KMS-11 (cell line): ENCODE measurements around the gene GLCE.

Experiments used
- H2AFZ ChIP-seq: fragments of 200-600 bp; sonication (generic); 2 replicates; pipeline ENCODE4 v1.6.1; 2016; ENCODE audit warnings: antibody characterized with exemption, mixed run types, low read depth
- H3K27ac ChIP-seq: fragments of 200-600 bp; sonication (generic); 2 replicates; pipeline ENCODE4 v1.6.1; 2016; ENCODE audit warnings: mild to moderate bottlenecking, mixed run types
- H3K27me3 ChIP-seq: fragments of 200-600 bp; sonication (generic); 2 replicates; pipeline ENCODE4 v1.6.1; 2017; ENCODE audit warnings: mild to moderate bottlenecking, low read depth, mixed run types, moderate library complexity; ENCODE audit not compliant: insufficient read depth
- H3K36me3 ChIP-seq: fragments of 200-600 bp; sonication (generic); 2 replicates; pipeline ENCODE4 v1.6.1; 2017; ENCODE audit warnings: mild to moderate bottlenecking, mixed run types; ENCODE audit not compliant: insufficient read depth
- H3K4me1 ChIP-seq: fragments of 200-600 bp; sonication (generic); 2 replicates; pipeline ENCODE4 v1.6.1; 2016; ENCODE audit warnings: mild to moderate bottlenecking, low read depth, mixed run types; ENCODE audit not compliant: poor library complexity, severe bottlenecking
- H3K4me2 ChIP-seq: fragments of 200-600 bp; sonication (generic); 2 replicates; pipeline ENCODE4 v1.7.0; 2016; ENCODE audit warnings: mild to moderate bottlenecking, mixed run types
- H3K4me3 ChIP-seq: fragments of 200-600 bp; sonication (generic); IDR thresholded peaks from 2 replicates; pipeline ENCODE4 v1.6.1; 2017; ENCODE audit warnings: low read depth, low read length, mixed read lengths; ENCODE audit not compliant: insufficient read depth
- H3K79me2 ChIP-seq: fragments of 200-600 bp; sonication (generic); 2 replicates; pipeline ENCODE4 v1.6.1; 2016; ENCODE audit warnings: low read depth, mixed run types; ENCODE audit not compliant: insufficient read depth
- H3K9ac ChIP-seq: fragments of 200-600 bp; sonication (generic); 2 replicates; pipeline ENCODE4 v1.6.1; 2016; ENCODE audit warnings: mild to moderate bottlenecking, mixed run types
- H4K20me1 ChIP-seq: fragments of 200-600 bp; sonication (generic); 2 replicates; pipeline ENCODE4 v1.6.1; 2016; ENCODE audit warnings: mild to moderate bottlenecking, mixed run types; ENCODE audit not compliant: insufficient read depth
- CTCF ChIP-seq: fragments of 200-600 bp; sonication (generic); conservative IDR thresholded peaks from 2 replicates; pipeline ENCODE4 v1.6.1; 2017; ENCODE audit warnings: low read depth, mild to moderate bottlenecking, antibody characterized with exemption, low read length, moderate library complexity, mixed read lengths

Gene GLCE

GRCh38 chr15:69313432-69314000 is 153.1 kb downstream of the GLCE start:
- H3K4me1 ChIP-seq = no peaks in the 10 kb centered on the region
- H3K4me3 ChIP-seq = no peak overlapping the region
- H3K27me3 ChIP-seq = no peaks in the 10 kb centered on the region
- H3K9ac ChIP-seq = no peak overlapping the region
- TF ChIP-seq CTCF = no peak
- H2AFZ ChIP-seq = no peak overlapping the region
- no peaks in the 10 kb centered on the region for H3K79me2 ChIP-seq
- H3K4me2 ChIP-seq = no peak overlapping the region
- H4K20me1 ChIP-seq = no peaks in the 10 kb centered on the region
- no peak overlapping the region for H3K27ac ChIP-seq
- H3K36me3 ChIP-seq = no peaks in the 10 kb centered on the region

GRCh38 chr15:69314131-69314530 is 153.7 kb downstream of the GLCE start:
- Histone ChIP-seq H4K20me1 (no peaks in the 10 kb centered on the region), H3K27me3 (no peaks in the 10 kb centered on the region), H3K9ac (no peak overlapping the region), H3K79me2 (no peaks in the 10 kb centered on the region), H3K4me3 (no peak overlapping the region), H2AFZ (no peak overlapping the region), H3K4me1 (no peaks in the 10 kb centered on the region), H3K4me2 (no peak overlapping the region), H3K27ac (no peak overlapping the region), H3K36me3 (no peaks in the 10 kb centered on the region)
- TF ChIP-seq CTCF = no peak

- Histone ChIP-seq H2AFZ (no peak overlapping the region), H3K4me2 (no peak overlapping the region), H3K4me3 (no peak overlapping the region), H3K36me3 (no peaks in the 10 kb centered on the region), H3K27me3 (no peaks in the 10 kb centered on the region), H3K27ac (no peak overlapping the region), H4K20me1 (no peaks in the 10 kb centered on the region), H3K9ac (no peak overlapping the region), H3K79me2 (no peaks in the 10 kb centered on the region), H3K4me1 (no peaks in the 10 kb centered on the region)
- no peak for TF ChIP-seq CTCF
These were observed 154.3 kb downstream of the GLCE start for GRCh38 chr15:69314736-69315135.

DNA sequence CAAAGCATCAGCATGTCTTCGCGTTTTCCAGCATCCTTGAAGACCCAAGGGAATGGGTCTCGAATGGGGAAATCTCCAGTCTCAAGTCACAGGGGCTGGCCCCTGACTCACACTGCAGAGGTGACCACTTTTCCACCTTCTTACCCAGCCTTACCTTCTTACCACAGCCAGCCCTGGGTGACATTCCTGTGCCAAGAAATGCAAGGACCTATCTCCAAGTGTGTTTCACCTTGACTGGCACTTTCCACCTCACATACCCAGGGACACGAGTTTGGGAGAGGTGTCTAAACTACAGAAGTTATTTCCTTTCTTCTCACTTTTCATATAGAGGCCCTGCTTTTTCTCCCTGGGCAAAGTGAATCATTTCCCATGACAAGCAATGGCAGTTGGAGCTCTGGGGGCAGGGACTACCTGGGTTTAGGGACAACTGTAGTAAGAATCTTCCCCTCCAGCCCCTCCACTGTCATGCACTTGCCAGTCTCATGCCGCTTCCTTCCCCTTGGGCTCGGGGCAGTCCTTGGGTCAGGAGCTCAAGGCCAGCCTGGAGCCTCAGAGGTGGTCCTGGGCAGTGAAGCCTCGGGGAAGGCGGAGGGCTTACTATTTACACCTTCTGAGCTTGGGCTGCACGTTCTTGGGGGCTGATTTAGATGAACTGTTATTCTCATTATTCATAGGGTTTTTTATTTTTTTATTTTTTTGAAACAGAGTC is 155.1 kb downstream of the GLCE start:
- no peak for TF ChIP-seq CTCF
- H3K27me3 ChIP-seq = no peaks in the 10 kb centered on the region
- H4K20me1 ChIP-seq = no peaks in the 10 kb centered on the region
- no peak overlapping the region for H3K4me3 ChIP-seq
- no peak overlapping the region for H3K9ac ChIP-seq
- H3K27ac ChIP-seq = no peak overlapping the region
- no peak overlapping the region for H2AFZ ChIP-seq
- H3K4me2 ChIP-seq = no peak overlapping the region
- no peaks in the 10 kb centered on the region for H3K4me1 ChIP-seq
- H3K79me2 ChIP-seq = no peaks in the 10 kb centered on the region
- H3K36me3 ChIP-seq = no peaks in the 10 kb centered on the region
